GM12878 (cell line): ENCODE measurements around the gene SMU1. TPM values are rescaled to one million over a fixed set of nuclear protein-coding genes. Genes with fewer than 3 reads are reported as not detected.
A peak's percentile ranks its signal among the peaks of the same experiment; 100 is the strongest.

ENCODE experiments used
- ATAC-seq: fragments of 200-7000 bp; cut with Tn5 transposase; 3 replicates; pipeline ENCODE4 v1.9.1; 2020; ENCODE audit warnings: mild to moderate bottlenecking, moderate library complexity
- BruUV-seq: library from RNA; stranded (reverse); fragments of 400-500 nt; replicated peaks from 2 replicates; lab custom pipeline; 2021; lab: Mats Ljungman, UMichigan
- CTCF ChIA-PET: fragments of 300-600 bp; sonication (Branson Sonifier 250); formaldehyde crosslinking; extraction: SDS; loops from one replicate; lab custom pipeline; 2021; ENCODE audit warnings: inconsistent platforms; lab: Yijun Ruan, JAX
- POLR2A ChIA-PET: fragments of 350-600 bp; formaldehyde crosslinking; extraction: SDS; loops from one replicate; lab custom pipeline; 2021; ENCODE audit warnings: inconsistent platforms; lab: Charles Lee
- RAD21 ChIA-PET: fragments of 300-600 bp; sonication (Branson Sonifier 250); formaldehyde crosslinking; loops from one replicate; lab custom pipeline; 2023; ENCODE audit warnings: antibody characterized with exemption; ENCODE audit not compliant: unreplicated experiment; lab: Charles Lee
- SMC1A ChIA-PET: fragments of 300-600 bp; sonication (Branson Sonifier 250); formaldehyde crosslinking; loops from one replicate; lab custom pipeline; 2023; ENCODE audit not compliant: unreplicated experiment, uncharacterized antibody; lab: Charles Lee
- DNase-seq: peaks from one replicate; pipeline ENCODE4 v3.0.0-alpha.2; 2011; ENCODE audit warnings: low read depth, low spot score
- FAIRE-seq: peaks from 3 replicates; lab custom pipeline; 2011; peaks lifted over from hg19 to GRCh38; lab: Jason Lieb, UNC
- H2AFZ ChIP-seq: 2 replicates; pipeline ENCODE4 v1.6.0; 2011; ENCODE audit warnings: low read depth, low read length, control low read depth; ENCODE audit not compliant: control insufficient read depth
- H3K27ac ChIP-seq: 2 replicates; pipeline ENCODE4 v1.5.1; 2011; ENCODE audit warnings: control low read depth; ENCODE audit not compliant: control insufficient read depth, insufficient read depth
- H3K27me3 ChIP-seq, 2 experiments: replicated peaks in 1 of 2; 2 replicates each; pipeline versions ENCODE4 v1.6.0 to v1.6.1; 2011; ENCODE audit warnings: low read length in 1 of 2; ENCODE audit not compliant: control insufficient read depth in 2 of 2, insufficient read depth in 2 of 2
- H3K36me3 ChIP-seq, 2 experiments: 2 replicates each; pipeline ENCODE4 v1.5.1; 2011; ENCODE audit warnings: low read length in 1 of 2; ENCODE audit not compliant: control insufficient read depth in 2 of 2, insufficient read depth in 2 of 2
- H3K4me1 ChIP-seq: 2 replicates; pipeline ENCODE4 v1.6.1; 2011; ENCODE audit warnings: mild to moderate bottlenecking, low read length, moderate library complexity, mixed read lengths; ENCODE audit not compliant: control insufficient read depth, insufficient read depth
- H3K4me2 ChIP-seq: 2 replicates; pipeline ENCODE4 v1.6.0; 2011; ENCODE audit warnings: control low read depth; ENCODE audit not compliant: control insufficient read depth, insufficient read depth
- H3K4me3 ChIP-seq: fragments of 200-600 bp; sonication (generic); 2 replicates; pipeline ENCODE4 v1.5.1; 2016
- H3K79me2 ChIP-seq: 2 replicates; pipeline ENCODE4 v1.6.0; 2011; ENCODE audit warnings: low read length; ENCODE audit not compliant: control insufficient read depth, insufficient read depth
- H3K9ac ChIP-seq: 2 replicates; pipeline ENCODE4 v1.8.0; 2011; ENCODE audit warnings: low read length, control low read depth, mixed read lengths; ENCODE audit not compliant: control insufficient read depth, insufficient read depth
- H3K9me3 ChIP-seq: replicated peaks from 3 replicates; pipeline ENCODE4 v1.5.1; 2011; ENCODE audit warnings: mild to moderate bottlenecking, low read length; ENCODE audit not compliant: control insufficient read depth, insufficient read depth
- H4K20me1 ChIP-seq: 2 replicates; pipeline ENCODE4 v1.6.0; 2011; ENCODE audit not compliant: control insufficient read depth, insufficient read depth
- DPF2 ChIP-seq: fragments of 450-650 bp; IDR thresholded peaks from 2 replicates; pipeline ENCODE4 v1.6.1; 2017; ENCODE audit warnings: mild to moderate bottlenecking
- EED ChIP-seq: sonication (generic); IDR thresholded peaks from 2 replicates; pipeline ENCODE4 v1.6.1; 2016; ENCODE audit warnings: antibody characterized with exemption, low read depth
- IKZF1 ChIP-seq: fragments of 450-650 bp; conservative IDR thresholded peaks from 2 replicates; pipeline ENCODE4 v1.6.1; 2017; ENCODE audit warnings: antibody characterized with exemption, mild to moderate bottlenecking
- JUNB ChIP-seq: IDR thresholded peaks from 2 replicates; pipeline ENCODE4 v1.6.1; 2016; ENCODE audit warnings: antibody characterized with exemption, mild to moderate bottlenecking
- PAX5 ChIP-seq: IDR thresholded peaks from 2 replicates; pipeline ENCODE4 v1.6.1; 2011; ENCODE audit warnings: low read depth, low read length, borderline replicate concordance
- RAD21 ChIP-seq: IDR thresholded peaks from 2 replicates; pipeline ENCODE4 v1.6.1; 2011; ENCODE audit warnings: mild to moderate bottlenecking, low read depth, low read length, moderate library complexity; ENCODE audit not compliant: insufficient read depth
- RBBP5 ChIP-seq: fragments of 200-600 bp; sonication (generic); conservative IDR thresholded peaks from 2 replicates; pipeline ENCODE4 v1.6.1; 2016
- RUNX3 ChIP-seq: IDR thresholded peaks from 2 replicates; pipeline ENCODE4 v1.6.1; 2012; ENCODE audit warnings: low read length, inconsistent platforms
- STAT1 ChIP-seq: fragments of 450-650 bp; conservative IDR thresholded peaks from 2 replicates; pipeline ENCODE4 v1.6.1; 2014; ENCODE audit warnings: antibody characterized with exemption, mild to moderate bottlenecking
- WGBS: methylation state at CpG from one replicate; pipeline ENCODE4 v1.1.6; 2016; ENCODE audit warnings: low lambda C conversion rate; ENCODE audit not compliant: insufficient replicate concordance, insufficient coverage; ENCODE audit errors: missing lambda C conversion rate; 5-methylcytosine and 5-hydroxymethylcytosine counted together
- in situ Hi-C: fragments of 300-500 bp; cut with MboI; formaldehyde crosslinking; loops from 9 replicates; pipeline ENCODE4 v1.14.3; 2018; ENCODE audit warnings: mixed read lengths
- intact Hi-C: fragments of 100-400 bp; cut with micrococcal nuclease; formaldehyde crosslinking; loops from one replicate; pipeline ENCODE4 v1.14.2; 2022; ENCODE audit not compliant: unreplicated experiment
- polyA plus RNA-seq, 11 experiments: library from polyadenylated mRNA; depleted of rRNA in 4 of 11; unstranded in 6 of 11; stranded (reverse) in 5 of 11; fragments of >200 nt; fragmentation: Nextera tagmentation in 4 of 11; fragmentation: Illumina TruSeq in 1 of 11; extraction: Ambion mirVana in 4 of 11; extraction: Trizol in 1 of 11; gene quantifications; 1 replicate in 1 of 11; 2 replicates in 10 of 11; pipeline versions ENCODE4 v1.2.1 to v1.2.3, GENCODE V29; 2011 to 2016; ENCODE audit warnings: inconsistent platforms in 2 of 11, missing spikeins in 2 of 11, low read depth in 1 of 11
- total RNA-seq, 4 experiments: library from RNA; depleted of rRNA in 3 of 4; stranded (reverse); fragments of >200 nt in 3 of 4; fragmentation: Illumina TruSeq in 1 of 4; extraction: Trizol in 1 of 4; gene quantifications; 2 replicates each; pipeline versions ENCODE4 v1.2.1 to v1.2.3, GENCODE V29; 2013 to 2021
- TF ChIP-seq, protein P1 (sequence below): IDR thresholded peaks from 2 replicates; pipeline ENCODE4 v1.6.1; 2012; ENCODE audit warnings: low read length, inconsistent platforms
- TF ChIP-seq, protein P2 (sequence below): fragments of 450-650 bp; IDR thresholded peaks from 2 replicates; pipeline ENCODE4 v1.6.1; 2016; ENCODE audit warnings: mild to moderate bottlenecking, moderate library complexity, borderline replicate concordance

Gene SMU1
- total and polyA plus RNA-seq, 10 of the 15 experiments (the other 5 are each of a cell fraction or from before 2014, with no cell fraction given) = 18.5 to 34.6 (median 20.9) TPM

DNA sequence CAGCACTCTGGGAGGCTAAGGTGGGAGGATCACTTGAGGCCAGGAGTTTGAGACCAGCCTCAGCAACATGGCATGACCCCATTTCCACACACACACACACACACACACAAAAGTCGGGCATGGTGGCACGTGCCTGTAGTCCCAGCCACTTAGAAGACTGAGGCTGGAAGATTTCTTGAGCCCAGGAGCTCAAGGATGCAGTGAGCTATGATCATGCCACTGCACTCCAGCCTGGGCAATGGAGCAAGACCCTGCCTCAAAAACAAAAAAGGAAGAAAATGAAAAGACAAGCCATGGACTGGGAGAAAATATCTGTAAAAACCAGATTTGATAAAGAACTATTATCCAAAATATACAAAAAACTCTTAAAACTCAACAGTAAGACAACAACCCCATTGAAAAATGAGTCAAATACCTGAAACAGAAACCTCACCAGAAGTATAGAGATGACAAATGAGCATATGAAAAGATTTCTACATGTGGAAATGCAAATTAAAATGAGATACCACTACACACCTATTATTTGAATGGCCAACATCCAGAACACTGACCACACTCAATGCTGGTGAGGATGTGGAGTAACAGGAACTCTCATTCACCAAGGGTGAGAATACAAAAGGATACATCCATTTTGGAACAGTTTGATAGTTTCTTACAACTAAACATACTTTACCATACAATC is 26.7 kb downstream of the SMU1 start:
- POLR2A ChIA-PET = no interaction called here
- H3K27me3 ChIP-seq = no peaks in the 10 kb centered on the region
- peak; percentile 91 for FAIRE-seq
- H3K9me3 ChIP-seq = peaks cover 4% of the 10 kb centered on the region
- H3K36me3 ChIP-seq = peaks cover 5 to 40% of the 10 kb centered on the region in 2 experiments
- RAD21 ChIA-PET = no interaction called here
- no peaks in the 10 kb centered on the region; the same call in 1 of the 2 replicates for H3K79me2 ChIP-seq
- in situ Hi-C loops = no loop called here
- WGBS = 63% methylated on average over 1 of the region's 2 CpGs
- CTCF ChIA-PET = interaction anchor here (0.7 kb wide), 1 partner anchor 68 kb away, joined by 3 read pairs; no protein-coding TSS in a partner anchor
- H3K4me3 ChIP-seq = no peak overlapping the region
- no peak overlapping the region for H3K9ac ChIP-seq
- H4K20me1 ChIP-seq = no peaks in the 10 kb centered on the region
- no peak overlapping the region for H2AFZ ChIP-seq
- SMC1A ChIA-PET = no interaction called here
- TF ChIP-seq JUNB (peak; percentile 42; the same call in 1 of the 2 replicates), PAX5 (no peak)
- TF ChIP-seq, protein P1, sequence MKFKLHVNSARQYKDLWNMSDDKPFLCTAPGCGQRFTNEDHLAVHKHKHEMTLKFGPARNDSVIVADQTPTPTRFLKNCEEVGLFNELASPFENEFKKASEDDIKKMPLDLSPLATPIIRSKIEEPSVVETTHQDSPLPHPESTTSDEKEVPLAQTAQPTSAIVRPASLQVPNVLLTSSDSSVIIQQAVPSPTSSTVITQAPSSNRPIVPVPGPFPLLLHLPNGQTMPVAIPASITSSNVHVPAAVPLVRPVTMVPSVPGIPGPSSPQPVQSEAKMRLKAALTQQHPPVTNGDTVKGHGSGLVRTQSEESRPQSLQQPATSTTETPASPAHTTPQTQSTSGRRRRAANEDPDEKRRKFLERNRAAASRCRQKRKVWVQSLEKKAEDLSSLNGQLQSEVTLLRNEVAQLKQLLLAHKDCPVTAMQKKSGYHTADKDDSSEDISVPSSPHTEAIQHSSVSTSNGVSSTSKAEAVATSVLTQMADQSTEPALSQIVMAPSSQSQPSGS = peak; percentile 20; the same call in 1 of the 2 replicates
- TF ChIP-seq, all 136 proteins: peak for 2
- no peak overlapping the region; the same call in 1 of the 2 replicates for H3K27ac ChIP-seq
- ATAC-seq = peak; percentile 91
- no peak for DNase-seq
- H3K4me1 ChIP-seq = peaks cover 18% of the 10 kb centered on the region
- intact Hi-C loops = no loop called here
- peak overlapping the region; percentile 48; the same call in 1 of the 2 replicates for H3K4me2 ChIP-seq
- BruUV-seq = no TSS peak

DNA sequence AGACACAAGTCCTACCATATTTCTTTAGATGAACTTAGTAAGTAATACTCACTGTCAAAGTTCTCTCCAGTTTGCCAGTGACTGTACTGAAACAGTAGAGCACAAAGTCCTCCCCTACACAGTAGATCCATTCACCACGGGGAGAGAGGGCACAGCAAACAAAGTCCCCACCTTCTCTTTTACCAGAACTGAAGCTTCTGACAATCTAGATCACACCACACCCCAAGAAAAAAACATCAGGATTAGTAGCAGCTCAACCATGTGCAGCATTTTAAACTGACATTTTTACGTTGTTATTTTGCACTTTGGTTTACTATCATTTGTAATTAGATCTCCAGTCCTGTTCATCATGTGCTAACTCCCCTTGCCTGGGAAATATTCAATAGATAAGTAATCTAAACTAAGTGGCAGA is 28.4 kb downstream of the SMU1 start:
- ChIA-PET CTCF (interaction anchor here (0.6 to 1.0 kb wide), 3 partner anchors 28 to 178 kb away, joined by 3 read pairs; partner anchors contain the start of gene SMU1), POLR2A (interaction anchor here (1.1 kb wide), 1 partner anchor 23 kb away, joined by 3 read pairs; the partner anchor contains the start of gene DNAJA1), RAD21 (interaction anchor here (1.0 kb wide), 1 partner anchor 20 kb away, joined by 5 read pairs; no protein-coding TSS in a partner anchor), SMC1A (interaction anchor here (0.7 to 2.0 kb wide), 2 partner anchors 10 to 15 kb away, joined by 3 to 6 read pairs; no protein-coding TSS in a partner anchor)
- H3K27me3 ChIP-seq = no peaks in the 10 kb centered on the region
- peaks cover 4% of the 10 kb centered on the region for H3K9me3 ChIP-seq
- DNase-seq (no peak), FAIRE-seq (no peak), ATAC-seq (no peak)
- no peaks in the 10 kb centered on the region for H4K20me1 ChIP-seq
- H3K79me2 ChIP-seq = no peaks in the 10 kb centered on the region; the same call in 1 of the 2 replicates
- peaks cover 4 to 29% of the 10 kb centered on the region in 2 experiments for H3K36me3 ChIP-seq
- no peak overlapping the region for H3K9ac ChIP-seq
- no peak overlapping the region for H3K4me3 ChIP-seq
- no peak overlapping the region for H3K27ac ChIP-seq
- H2AFZ ChIP-seq = no peak overlapping the region
- intact Hi-C loops (no loop called here), in situ Hi-C loops (no loop called here)
- H3K4me2 ChIP-seq = no peak overlapping the region
- 94% methylated on average over 2 of the region's 2 CpGs for WGBS
- peaks cover 24% of the 10 kb centered on the region for H3K4me1 ChIP-seq
- no TSS peak for BruUV-seq
- no peak for TF ChIP-seq DPF2
- TF ChIP-seq IKZF1 = no peak
- no peak for TF ChIP-seq STAT1
- no peak for TF ChIP-seq EED
- TF ChIP-seq RUNX3 = no peak
- TF ChIP-seq, protein P2, sequence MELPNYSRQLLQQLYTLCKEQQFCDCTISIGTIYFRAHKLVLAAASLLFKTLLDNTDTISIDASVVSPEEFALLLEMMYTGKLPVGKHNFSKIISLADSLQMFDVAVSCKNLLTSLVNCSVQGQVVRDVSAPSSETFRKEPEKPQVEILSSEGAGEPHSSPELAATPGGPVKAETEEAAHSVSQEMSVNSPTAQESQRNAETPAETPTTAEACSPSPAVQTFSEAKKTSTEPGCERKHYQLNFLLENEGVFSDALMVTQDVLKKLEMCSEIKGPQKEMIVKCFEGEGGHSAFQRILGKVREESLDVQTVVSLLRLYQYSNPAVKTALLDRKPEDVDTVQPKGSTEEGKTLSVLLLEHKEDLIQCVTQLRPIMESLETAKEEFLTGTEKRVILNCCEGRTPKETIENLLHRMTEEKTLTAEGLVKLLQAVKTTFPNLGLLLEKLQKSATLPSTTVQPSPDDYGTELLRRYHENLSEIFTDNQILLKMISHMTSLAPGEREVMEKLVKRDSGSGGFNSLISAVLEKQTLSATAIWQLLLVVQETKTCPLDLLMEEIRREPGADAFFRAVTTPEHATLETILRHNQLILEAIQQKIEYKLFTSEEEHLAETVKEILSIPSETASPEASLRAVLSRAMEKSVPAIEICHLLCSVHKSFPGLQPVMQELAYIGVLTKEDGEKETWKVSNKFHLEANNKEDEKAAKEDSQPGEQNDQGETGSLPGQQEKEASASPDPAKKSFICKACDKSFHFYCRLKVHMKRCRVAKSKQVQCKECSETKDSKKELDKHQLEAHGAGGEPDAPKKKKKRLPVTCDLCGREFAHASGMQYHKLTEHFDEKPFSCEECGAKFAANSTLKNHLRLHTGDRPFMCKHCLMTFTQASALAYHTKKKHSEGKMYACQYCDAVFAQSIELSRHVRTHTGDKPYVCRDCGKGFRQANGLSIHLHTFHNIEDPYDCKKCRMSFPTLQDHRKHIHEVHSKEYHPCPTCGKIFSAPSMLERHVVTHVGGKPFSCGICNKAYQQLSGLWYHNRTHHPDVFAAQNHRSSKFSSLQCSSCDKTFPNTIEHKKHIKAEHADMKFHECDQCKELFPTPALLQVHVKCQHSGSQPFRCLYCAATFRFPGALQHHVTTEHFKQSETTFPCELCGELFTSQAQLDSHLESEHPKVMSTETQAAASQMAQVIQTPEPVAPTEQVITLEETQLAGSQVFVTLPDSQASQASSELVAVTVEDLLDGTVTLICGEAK = no peak
- no peak for TF ChIP-seq RBBP5
- TF ChIP-seq RAD21 = no peak
